ENCODE measurements around the gene DBH.

GRCh38 chr9:133655701-133656100, 19.5 kb downstream of the DBH start:
- TF ChIP-seq CTCF (IDR thresholded peaks at IDR 0.05; ENCODE audit: insufficient read depth, low read length, poor library complexity, severe bottlenecking), result no peak
- no peak for TF ChIP-seq EZH2phosphoT487 (conservative IDR thresholded peaks at IDR 0.05; ENCODE audit: low read length)
